Measurements from ENCODE around the gene RNF151.

The RNF151 gene

GRCh38 chr16:1947369-1947670 is 19.3 kb upstream of the RNF151 start:
- no peaks in the 10 kb centered on the region for H3K36me3 ChIP-seq (replicated peaks; ENCODE audit: insufficient read depth, low read length)
- H3K79me2 ChIP-seq (ENCODE audit: low read length): peaks cover 4% of the 10 kb centered on the region
- H3K9ac ChIP-seq (ENCODE audit: low read length): no peak overlapping the region
- no peak overlapping the region for H3K4me2 ChIP-seq (ENCODE audit: low read depth, low read length)
- no peaks in the 10 kb centered on the region for H3K9me3 ChIP-seq (replicated peaks; ENCODE audit: insufficient read depth, low read length)
- peaks cover 6% of the 10 kb centered on the region; the same call in 1 of the 2 replicates for H3K27me3 ChIP-seq (replicated peaks; ENCODE audit: insufficient read depth, low read length)
- H3K4me1 ChIP-seq (ENCODE audit: low read length): no peaks in the 10 kb centered on the region
- no peak overlapping the region for H3K4me3 ChIP-seq (ENCODE audit: low read length)
- H3K27ac ChIP-seq (ENCODE audit: low read length): no peak overlapping the region
- no peaks in the 10 kb centered on the region for H4K20me1 ChIP-seq (ENCODE audit: insufficient read depth, low read length)
- no peak for TF ChIP-seq EZH2phosphoT487 (IDR thresholded peaks at IDR 0.05; ENCODE audit: low read length)
- TF ChIP-seq EZH2 (optimal IDR thresholded peaks at IDR 0.05; ENCODE audit: low read depth, low read length): no peak
- TF ChIP-seq CTCF (IDR thresholded peaks at IDR 0.05; ENCODE audit: low read length): no peak
- no peaks in the 10 kb centered on the region for H3K9me2 ChIP-seq (replicated peaks; ENCODE audit: insufficient read depth, low read length)
- no peaks in the 10 kb centered on the region for H3F3A ChIP-seq (ENCODE audit: insufficient read depth, low read length)
- DNase-seq: no peak
- H2AFZ ChIP-seq (ENCODE audit: low read length): no peak overlapping the region

- Histone ChIP-seq H3K79me2 (ENCODE audit: low read length) (no peaks in the 10 kb centered on the region), H3K4me1 (ENCODE audit: low read length) (no peaks in the 10 kb centered on the region), H3K9me2 (replicated peaks; ENCODE audit: insufficient read depth, low read length) (no peaks in the 10 kb centered on the region), H3K27me3 (replicated peaks; ENCODE audit: insufficient read depth, low read length) (peaks cover 13% of the 10 kb centered on the region), H3K36me3 (replicated peaks; ENCODE audit: insufficient read depth, low read length) (no peaks in the 10 kb centered on the region), H3K4me3 (ENCODE audit: low read length) (no peak overlapping the region), H3K4me2 (ENCODE audit: low read depth, low read length) (no peak overlapping the region), H3K9ac (ENCODE audit: low read length) (no peak overlapping the region), H2AFZ (ENCODE audit: low read length) (no peak overlapping the region), H4K20me1 (ENCODE audit: insufficient read depth, low read length) (no peaks in the 10 kb centered on the region), H3F3A (ENCODE audit: insufficient read depth, low read length) (no peaks in the 10 kb centered on the region), H3K27ac (ENCODE audit: low read length) (no peak overlapping the region), H3K9me3 (replicated peaks; ENCODE audit: insufficient read depth, low read length) (no peaks in the 10 kb centered on the region)
- no peak for DNase-seq
- TF ChIP-seq EZH2phosphoT487 (IDR thresholded peaks at IDR 0.05; ENCODE audit: low read length) (no peak), CTCF (IDR thresholded peaks at IDR 0.05; ENCODE audit: low read length) (no peak), EZH2 (optimal IDR thresholded peaks at IDR 0.05; ENCODE audit: low read depth, low read length) (no peak)
Measured at GRCh38 chr16:1949507-1949906, 17.1 kb upstream of the RNF151 start.

- Histone ChIP-seq H3K9me2 (replicated peaks; ENCODE audit: insufficient read depth, low read length) (no peaks in the 10 kb centered on the region), H3K4me2 (ENCODE audit: low read depth, low read length) (no peak overlapping the region), H3K9me3 (replicated peaks; ENCODE audit: insufficient read depth, low read length) (no peaks in the 10 kb centered on the region), H3K27ac (ENCODE audit: low read length) (no peak overlapping the region), H2AFZ (ENCODE audit: low read length) (no peak overlapping the region), H3K4me3 (ENCODE audit: low read length) (no peak overlapping the region), H3K9ac (ENCODE audit: low read length) (no peak overlapping the region), H4K20me1 (ENCODE audit: insufficient read depth, low read length) (no peaks in the 10 kb centered on the region), H3K4me1 (ENCODE audit: low read length) (no peaks in the 10 kb centered on the region), H3K36me3 (replicated peaks; ENCODE audit: insufficient read depth, low read length) (no peaks in the 10 kb centered on the region), H3K79me2 (ENCODE audit: low read length) (no peaks in the 10 kb centered on the region), H3K27me3 (replicated peaks; ENCODE audit: insufficient read depth, low read length) (peaks cover 19% of the 10 kb centered on the region), H3F3A (ENCODE audit: insufficient read depth, low read length) (no peaks in the 10 kb centered on the region)
- no peak for DNase-seq
- no peak for TF ChIP-seq EZH2phosphoT487 (IDR thresholded peaks at IDR 0.05; ENCODE audit: low read length)
- no peak for TF ChIP-seq EZH2 (optimal IDR thresholded peaks at IDR 0.05; ENCODE audit: low read depth, low read length)
- no peak for TF ChIP-seq CTCF (IDR thresholded peaks at IDR 0.05; ENCODE audit: low read length)
Measured at GRCh38 chr16:1950047-1950446, 16.6 kb upstream of the RNF151 start.

Data from MM.1S (cell line).